Neural progenitor cell (in vitro differentiated cells): ENCODE data around the gene C2orf76. TPM values are rescaled to one million over a fixed set of nuclear protein-coding genes. Genes with fewer than 3 reads are reported as not detected.
"Not testable (repeated sequence)": the region's sequence is repeated elsewhere in the genome, so short reads cannot be mapped to it uniquely, and the experiment has no call there.

Experiments
- DNase-seq: peaks from one replicate; pipeline ENCODE4 v3.0.0-alpha.2; 2016; ENCODE audit warnings: low spot score
- H2AFZ ChIP-seq: fragments of 200-600 bp; sonication (generic); replicated peaks from 2 replicates; pipeline ENCODE4 v1.6.1; 2016; ENCODE audit warnings: antibody characterized with exemption
- H3F3A ChIP-seq: fragments of 200-600 bp; sonication (generic); 2 replicates; pipeline ENCODE4 v1.6.1; 2016; ENCODE audit warnings: antibody characterized with exemption, low read depth
- H3K27ac ChIP-seq: fragments of 200-600 bp; sonication (generic); 2 replicates; pipeline ENCODE4 v1.5.1; 2016; ENCODE audit warnings: mild to moderate bottlenecking
- H3K27me3 ChIP-seq: fragments of 200-600 bp; sonication (generic); 2 replicates; pipeline ENCODE4 v1.6.1; 2016; ENCODE audit warnings: mild to moderate bottlenecking, moderate library complexity
- H3K36me3 ChIP-seq: fragments of 200-600 bp; sonication (generic); 2 replicates; pipeline ENCODE4 v1.5.1; 2016
- H3K4me1 ChIP-seq: fragments of 200-600 bp; sonication (generic); 2 replicates; pipeline ENCODE4 v1.6.1; 2016; ENCODE audit warnings: mixed run types
- H3K4me2 ChIP-seq: fragments of 200-600 bp; sonication (generic); 2 replicates; pipeline ENCODE4 v1.6.1; 2016
- H3K4me3 ChIP-seq: fragments of 200-600 bp; sonication (generic); 2 replicates; pipeline ENCODE4 v1.5.1; 2016
- H3K79me2 ChIP-seq: fragments of 200-600 bp; sonication (generic); 2 replicates; pipeline ENCODE4 v1.6.1; 2016; ENCODE audit warnings: low read depth
- H3K9ac ChIP-seq: fragments of 200-600 bp; sonication (generic); 2 replicates; pipeline ENCODE4 v1.6.1; 2016
- H3K9me3 ChIP-seq: fragments of 200-600 bp; sonication (generic); 2 replicates; pipeline ENCODE4 v1.5.1; 2016; ENCODE audit warnings: low read depth
- H4K20me1 ChIP-seq: fragments of 200-600 bp; sonication (generic); 2 replicates; pipeline ENCODE4 v1.6.1; 2016; ENCODE audit warnings: low read depth
- H3K27ac Mint-ChIP-seq: 3 replicates; pipeline ENCODE4 v1.8.0; 2021; ENCODE audit warnings: mixed read lengths
- H3K27me3 Mint-ChIP-seq: 2 replicates; pipeline ENCODE4 v1.8.0; 2022; ENCODE audit warnings: low read depth, mild to moderate bottlenecking, inconsistent platforms, moderate library complexity, mixed read lengths; ENCODE audit not compliant: insufficient read depth
- H3K36me3 Mint-ChIP-seq: 3 replicates; pipeline ENCODE4 v1.8.0; 2021; ENCODE audit warnings: mixed read lengths
- H3K4me1 Mint-ChIP-seq: 3 replicates; pipeline ENCODE4 v1.8.0; 2021; ENCODE audit warnings: mixed read lengths
- H3K4me3 Mint-ChIP-seq: 3 replicates; pipeline ENCODE4 v1.8.0; 2021; ENCODE audit warnings: mild to moderate bottlenecking, moderate library complexity, mixed read lengths
- H3K9me3 Mint-ChIP-seq: 3 replicates; pipeline ENCODE4 v1.8.0; 2020; ENCODE audit warnings: mixed read lengths
- CTCF ChIP-seq: fragments of 200-600 bp; sonication (generic); IDR thresholded peaks from 2 replicates; pipeline ENCODE4 v1.5.1; 2017; ENCODE audit warnings: antibody characterized with exemption, mild to moderate bottlenecking
- EZH2 ChIP-seq: fragments of 200-600 bp; sonication (generic); IDR thresholded peaks from 2 replicates; pipeline ENCODE4 v1.6.1; 2017; ENCODE audit warnings: antibody characterized with exemption, mild to moderate bottlenecking, moderate library complexity
- EZH2phosphoT487 ChIP-seq: fragments of 200-600 bp; sonication (generic); IDR thresholded peaks from 2 replicates; pipeline ENCODE4 v1.6.1; 2017; ENCODE audit warnings: antibody characterized with exemption
- total RNA-seq: library from RNA; depleted of rRNA; stranded (reverse); fragments of >200 nt; gene quantifications from 2 replicates; pipeline ENCODE4 v1.2.3, GENCODE V29; 2015; ENCODE audit warnings: low replicate concordance

C2orf76 gene
- total RNA-seq, 1 donor from 2014 or later, result 16.8 TPM

DNA sequence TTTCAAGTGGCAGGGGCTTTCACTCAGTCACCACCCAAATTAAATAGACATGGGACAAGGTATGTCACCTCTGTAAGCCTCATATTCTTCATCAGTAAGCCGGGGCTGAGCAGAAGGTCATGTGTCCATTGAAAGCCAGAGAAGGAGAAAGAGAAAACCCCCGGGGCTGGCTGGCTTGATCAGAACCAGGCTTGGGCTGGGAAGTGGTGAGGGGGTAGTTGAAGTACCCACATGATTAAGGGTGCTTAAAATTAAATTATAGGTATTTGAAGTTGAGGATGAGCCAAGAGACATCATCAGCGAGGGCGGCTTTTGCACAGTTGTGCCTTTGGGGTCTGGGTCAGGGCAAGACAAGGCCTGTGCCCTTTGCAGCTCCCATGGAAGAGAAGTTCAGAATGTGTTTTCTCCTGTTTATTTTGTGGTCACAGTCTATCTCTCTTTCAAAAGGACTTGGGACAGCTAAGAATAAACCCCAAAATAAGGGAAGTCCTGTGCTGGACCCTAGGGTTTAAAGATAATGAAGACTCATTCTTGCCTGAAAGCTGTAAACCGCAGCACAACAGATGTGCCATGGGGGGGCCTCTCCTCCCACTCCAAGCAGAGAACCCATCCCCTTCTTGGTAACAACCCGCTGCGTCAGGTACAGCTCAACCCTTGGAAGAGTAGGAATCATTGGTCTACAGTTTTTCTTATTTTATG is 10.8 kb upstream of the C2orf76 start:
- Histone ChIP-seq H3F3A (no peaks in the 10 kb centered on the region), H3K4me2 (no peak overlapping the region), H4K20me1 (no peaks in the 10 kb centered on the region), H3K79me2 (no peaks in the 10 kb centered on the region), H3K36me3 (no peaks in the 10 kb centered on the region), H3K4me3 (no peak overlapping the region), H3K27ac (no peak overlapping the region), H3K27me3 (no peaks in the 10 kb centered on the region), H3K4me1 (peaks cover 21% of the 10 kb centered on the region), H2AFZ (no peak overlapping the region), H3K9ac (no peak overlapping the region), H3K9me3 (no peaks in the 10 kb centered on the region)
- Mint-ChIP-seq H3K27ac (no peak overlapping the region), H3K36me3 (peaks cover 26% of the 10 kb centered on the region), H3K4me3 (no peak overlapping the region), H3K4me1 (no peaks in the 10 kb centered on the region), H3K27me3 (peaks cover 2% of the 10 kb centered on the region), H3K9me3 (peaks cover 9% of the 10 kb centered on the region)
- TF ChIP-seq EZH2phosphoT487 (no peak), EZH2 (no peak), CTCF (no peak)
- no peak for DNase-seq

DNA sequence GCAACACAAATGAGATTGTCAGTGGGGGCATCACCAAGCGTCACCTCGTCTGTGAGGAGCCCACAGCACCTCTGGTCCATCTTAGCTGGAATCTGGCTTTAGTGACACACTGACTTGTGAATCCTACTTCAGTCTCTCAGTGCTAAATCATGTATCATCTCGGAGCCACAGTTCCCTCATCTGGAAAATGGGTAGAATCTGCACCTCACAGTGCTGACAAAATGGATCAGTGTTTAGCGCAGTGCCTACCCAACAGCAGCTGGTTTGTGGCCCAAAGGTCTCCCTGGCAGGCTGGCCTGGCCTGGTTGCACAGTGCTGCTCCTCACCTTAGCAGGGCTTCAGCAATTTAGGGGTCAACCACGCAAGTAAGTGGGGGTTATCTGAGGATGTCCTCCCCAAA is 10.2 kb upstream of the C2orf76 start:
- Histone ChIP-seq H3K79me2 (no peaks in the 10 kb centered on the region), H2AFZ (no peak overlapping the region), H3K9ac (no peak overlapping the region), H3K4me1 (peaks cover 21% of the 10 kb centered on the region), H3K4me3 (no peak overlapping the region), H3K9me3 (no peaks in the 10 kb centered on the region), H3K27me3 (no peaks in the 10 kb centered on the region), H4K20me1 (no peaks in the 10 kb centered on the region), H3K4me2 (no peak overlapping the region), H3K27ac (no peak overlapping the region), H3K36me3 (no peaks in the 10 kb centered on the region), H3F3A (no peaks in the 10 kb centered on the region)
- Mint-ChIP-seq H3K4me1 (no peaks in the 10 kb centered on the region), H3K9me3 (peaks cover 9% of the 10 kb centered on the region), H3K36me3 (peaks cover 32% of the 10 kb centered on the region), H3K27me3 (peaks cover 2% of the 10 kb centered on the region), H3K4me3 (no peak overlapping the region), H3K27ac (no peak overlapping the region)
- no peak for TF ChIP-seq EZH2phosphoT487
- no peak for TF ChIP-seq CTCF
- TF ChIP-seq EZH2, result no peak
- no peak for DNase-seq

- H2AFZ ChIP-seq, H3K27me3 Mint-ChIP-seq, H3K4me3 ChIP-seq, H3K4me3 Mint-ChIP-seq, H4K20me1 ChIP-seq, DNase-seq, H3K27ac ChIP-seq, H3F3A ChIP-seq, H3K36me3 ChIP-seq, H3K27ac Mint-ChIP-seq, H3K9me3 ChIP-seq, H3K79me2 ChIP-seq, H3K4me1 Mint-ChIP-seq, H3K9me3 Mint-ChIP-seq, H3K27me3 ChIP-seq, H3K4me2 ChIP-seq, H3K9ac ChIP-seq: not testable (repeated sequence)
- H3K36me3 Mint-ChIP-seq, result peaks cover 32% of the 10 kb centered on the region
- H3K4me1 ChIP-seq, result peaks cover 21% of the 10 kb centered on the region
Observed at GRCh38 chr2:119376406-119376805, 9.8 kb upstream of the C2orf76 start.

DNA sequence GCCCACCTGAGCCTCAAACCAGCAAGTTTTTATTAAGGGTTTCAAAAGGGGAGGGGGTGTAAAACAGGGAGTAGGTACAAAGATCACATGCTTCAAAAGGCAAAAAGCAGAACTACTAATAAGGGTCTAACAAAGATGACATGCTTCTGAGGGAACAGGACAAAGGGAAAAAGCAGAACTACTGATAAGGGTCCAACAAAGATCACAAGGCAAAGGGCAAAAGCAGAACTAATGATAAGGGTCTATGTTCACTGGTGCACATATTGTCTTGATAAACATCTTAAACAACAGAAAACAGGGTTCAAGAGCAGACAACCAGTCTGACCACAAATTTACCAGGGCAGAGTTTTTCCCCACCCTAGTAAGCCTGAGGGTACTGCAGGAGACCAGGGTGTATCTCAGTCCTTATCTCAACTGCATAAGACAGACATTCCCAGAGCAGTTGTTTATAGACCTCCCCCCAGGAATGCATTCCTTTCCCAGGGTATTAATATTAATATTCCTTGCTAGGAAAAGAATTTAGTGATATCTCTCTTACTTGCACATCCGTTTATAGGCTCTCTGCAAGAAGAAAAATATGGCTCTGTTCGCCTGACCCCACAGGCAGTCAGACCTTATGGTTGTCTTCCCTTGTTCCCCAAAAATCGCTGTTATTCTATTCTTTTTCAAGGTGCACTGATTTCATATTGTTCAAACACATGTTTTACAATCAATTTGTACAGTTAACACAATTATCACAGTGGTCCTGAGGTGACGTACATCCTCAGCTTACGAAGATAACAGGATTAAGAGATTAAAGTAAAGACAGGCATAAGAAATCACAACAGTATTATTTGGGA is 7.5 kb upstream of the C2orf76 start:
- H3K4me1 ChIP-seq, H4K20me1 ChIP-seq, H3F3A ChIP-seq, H3K27ac ChIP-seq, H3K27ac Mint-ChIP-seq, H3K9me3 Mint-ChIP-seq, H3K4me2 ChIP-seq, H3K9ac ChIP-seq, DNase-seq, H3K36me3 ChIP-seq, H3K9me3 ChIP-seq, H3K4me3 Mint-ChIP-seq, H3K27me3 Mint-ChIP-seq, H3K4me1 Mint-ChIP-seq, H3K4me3 ChIP-seq, H3K27me3 ChIP-seq, H3K79me2 ChIP-seq, H2AFZ ChIP-seq: not testable (repeated sequence)
- peaks cover 48% of the 10 kb centered on the region for H3K36me3 Mint-ChIP-seq
